RWPE2 (cell line): Measurements from ENCODE around the gene SPRN.

Experiments used
- ATAC-seq: fragments of 200-7000 bp; cut with Tn5 transposase; 3 replicates; pipeline ENCODE4 v1.9.1; 2021; ENCODE audit warnings: low read depth
- DNase-seq: peaks from one replicate; pipeline ENCODE4 v3.0.0-alpha.2; 2020; ENCODE audit warnings: low spot score
- H3K27ac ChIP-seq: fragments of 450-650 bp; 2 replicates; pipeline ENCODE4 v1.5.1; 2017; ENCODE audit warnings: mild to moderate bottlenecking; ENCODE audit not compliant: poor library complexity, severe bottlenecking
- H3K27me3 ChIP-seq: fragments of 250-450 bp; sonication (Bioruptor Pico); 2 replicates; pipeline ENCODE4 v1.5.1; 2021; ENCODE audit warnings: mild to moderate bottlenecking, moderate library complexity; ENCODE audit not compliant: insufficient read depth, poor library complexity, severe bottlenecking
- H3K36me3 ChIP-seq: fragments of 250-450 bp; sonication (Bioruptor Pico); 2 replicates; pipeline ENCODE4 v1.5.1; 2020; ENCODE audit warnings: low read depth, mild to moderate bottlenecking, moderate library complexity
- H3K4me1 ChIP-seq: fragments of 250-450 bp; sonication (Bioruptor Pico); 2 replicates; pipeline ENCODE4 v1.5.1; 2021; ENCODE audit warnings: mild to moderate bottlenecking, moderate library complexity; ENCODE audit not compliant: insufficient read depth, poor library complexity, severe bottlenecking
- H3K4me3 ChIP-seq: fragments of 250-450 bp; sonication (Bioruptor Pico); 2 replicates; pipeline ENCODE4 v1.5.1; 2021; ENCODE audit warnings: mild to moderate bottlenecking, moderate library complexity; ENCODE audit not compliant: severe bottlenecking
- H3K9me3 ChIP-seq: fragments of 250-450 bp; sonication (Bioruptor Pico); 2 replicates; pipeline ENCODE4 v1.5.1; 2021; ENCODE audit warnings: mild to moderate bottlenecking, moderate library complexity; ENCODE audit not compliant: severe bottlenecking
- CTCF ChIP-seq: fragments of 450-650 bp; IDR thresholded peaks from one replicate; pipeline ENCODE4 v1.5.1; 2017; ENCODE audit warnings: mild to moderate bottlenecking, moderate library complexity; ENCODE audit not compliant: poor library complexity, severe bottlenecking

Gene SPRN

GRCh38 chr10:133412381-133412711, 12.1 kb downstream of the SPRN start:
- Histone ChIP-seq H3K4me3 (no peak overlapping the region), H3K9me3 (peaks cover 15% of the 10 kb centered on the region), H3K4me1 (no peaks in the 10 kb centered on the region), H3K27ac (no peak overlapping the region), H3K36me3 (peaks cover 66% of the 10 kb centered on the region), H3K27me3 (no peaks in the 10 kb centered on the region)
- no peak for ATAC-seq
- DNase-seq = no peak
- no peak for TF ChIP-seq CTCF

GRCh38 chr10:133411523-133412380, 12.7 kb downstream of the SPRN start:
- Histone ChIP-seq H3K9me3 (peaks cover 15% of the 10 kb centered on the region), H3K27me3 (no peaks in the 10 kb centered on the region), H3K36me3 (peaks cover 72% of the 10 kb centered on the region), H3K4me3 (no peak overlapping the region), H3K27ac (no peak overlapping the region), H3K4me1 (no peaks in the 10 kb centered on the region)
- DNase-seq = no peak
- no peak for TF ChIP-seq CTCF
- ATAC-seq = no peak

- Histone ChIP-seq H3K27me3 (no peaks in the 10 kb centered on the region), H3K9me3 (peaks cover 1% of the 10 kb centered on the region), H3K36me3 (peaks cover 66% of the 10 kb centered on the region), H3K27ac (no peak overlapping the region), H3K4me3 (no peak overlapping the region), H3K4me1 (no peaks in the 10 kb centered on the region)
- no peak for DNase-seq
- no peak for TF ChIP-seq CTCF
- ATAC-seq = no peak
Measured at GRCh38 chr10:133405844-133406527, 18.4 kb downstream of the SPRN start.

- Histone ChIP-seq H3K36me3 (peaks cover 63% of the 10 kb centered on the region), H3K9me3 (no peaks in the 10 kb centered on the region)
Measured at GRCh38 chr10:133405272-133405671, 19.2 kb downstream of the SPRN start.

More at GRCh38 chr10:133405272-133405671, 19.2 kb downstream of the SPRN start:
- no peak for DNase-seq
- Histone ChIP-seq H3K27ac (no peak overlapping the region), H3K27me3 (no peaks in the 10 kb centered on the region), H3K4me3 (no peak overlapping the region), H3K4me1 (no peaks in the 10 kb centered on the region)
- ATAC-seq = no peak
- no peak for TF ChIP-seq CTCF
